Thoracic aorta endothelial cell (primary cell): Measurements from ENCODE around the gene USF1. TPM values are rescaled to one million over a fixed set of nuclear protein-coding genes. Genes with fewer than 3 reads are reported as not detected.

Experiments
- small RNA-seq: library from RNA; depleted of rRNA; stranded (forward); fragments of <200 nt; gene quantifications from one replicate; pipeline ENCODE3, GENCODE V24; 2012
- total RNA-seq: library from RNA; depleted of rRNA; stranded (reverse); fragments of >200 nt; gene quantifications from 2 replicates; pipeline ENCODE4 v1.2.3, GENCODE V29; 2012

USF1 gene
- total RNA-seq = 53.0 and 54.7 TPM in 2 replicates

GRCh38 chr1:161045736-161046604, at the start of gene USF1:
Gene USF1 (minus strand): TSS chr1:161045977. CDS start chr1:161043275, 2,702 bp downstream.

GRCh38 chr1:161089251-161089924, 43.6 kb upstream of the USF1 start, which contains the start of gene NECTIN4:
Gene NECTIN4 (minus strand): TSS chr1:161089558. CDS start chr1:161089296, 262 bp downstream.

GRCh38 chr1:161069731-161070270, 24.0 kb upstream of the USF1 start, which contains the start of gene ARHGAP30:
Gene ARHGAP30 (minus strand): TSS chr1:161069891. CDS start chr1:161069624, 267 bp downstream.

GRCh38 chr1:161038523-161039153, 7.1 kb downstream of the USF1 start, which contains the start of gene TSTD1:
Gene TSTD1 (minus strand): TSS chr1:161038964. CDS start chr1:161038889, 75 bp downstream.

GRCh38 chr1:161020509-161021164, 25.1 kb downstream of the USF1 start, which contains the start of gene F11R:
Gene F11R (minus strand): TSS chr1:161021152. CDS start chr1:161021073, 79 bp downstream.

Small RNA genes lying within 50 kb of the gene (small RNA-seq; reads per million reads assigned to genes)
- not detected for gene AL591806.2

Other genes with a start within 250 kb of the USF1 start
- gene LY9, start 249.8 kb downstream of the USF1 start, total RNA-seq = not detected in 2 replicates
- not detected in 2 replicates for gene CD244, start 183.1 kb downstream of the USF1 start, total RNA-seq
- gene ITLN1, start 160.8 kb downstream of the USF1 start, total RNA-seq = not detected in 2 replicates
- 0.27 TPM in 1 of 2 replicates, not detected in the other for gene ITLN2, start 91.2 kb downstream of the USF1 start, total RNA-seq
- 110 and 113 TPM in 2 replicates for gene F11R, start 24.8 kb downstream of the USF1 start, total RNA-seq
- gene TSTD1, start 7.0 kb downstream of the USF1 start, total RNA-seq = 7.4 and 50.5 TPM in 2 replicates
- gene ARHGAP30, start 23.9 kb upstream of the USF1 start, total RNA-seq = not detected in 2 replicates
- 0.14 and 0.40 TPM in 2 replicates for gene NECTIN4, start 43.6 kb upstream of the USF1 start, total RNA-seq
- 0.79 and 0.80 TPM in 2 replicates for gene KLHDC9, start 52.4 kb upstream of the USF1 start, total RNA-seq
- 54.3 and 55.2 TPM in 2 replicates for gene PFDN2, start 72.1 kb upstream of the USF1 start, total RNA-seq
- 17.6 and 18.9 TPM in 2 replicates for gene NIT1, start 72.1 kb upstream of the USF1 start, total RNA-seq
- gene DEDD, start 86.7 kb upstream of the USF1 start, total RNA-seq = 28.6 and 31.4 TPM in 2 replicates
- 95.0 and 102 TPM in 2 replicates for gene UFC1, start 108.0 kb upstream of the USF1 start, total RNA-seq
- gene USP21, start 113.5 kb upstream of the USF1 start, total RNA-seq = 8.1 and 9.5 TPM in 2 replicates
- 11.6 and 16.4 TPM in 2 replicates for gene PPOX, start 120.4 kb upstream of the USF1 start, total RNA-seq
- gene B4GALT3, start 131.5 kb upstream of the USF1 start, total RNA-seq = 25.7 and 31.5 TPM in 2 replicates
- gene ADAMTS4, start 153.1 kb upstream of the USF1 start, total RNA-seq = 35.9 and 90.2 TPM in 2 replicates
- gene NDUFS2, start 156.4 kb upstream of the USF1 start, total RNA-seq = 109 and 111 TPM in 2 replicates
- gene FCER1G, start 169.3 kb upstream of the USF1 start, total RNA-seq = not detected in 2 replicates
- not detected in 2 replicates for gene APOA2, start 177.7 kb upstream of the USF1 start, total RNA-seq
- 12.6 and 14.9 TPM in 2 replicates for gene TOMM40L, start 180.1 kb upstream of the USF1 start, total RNA-seq
- not detected in 2 replicates for gene NR1I3, start 192.2 kb upstream of the USF1 start, total RNA-seq
- not detected in 2 replicates for gene PCP4L1, start 212.8 kb upstream of the USF1 start, total RNA-seq